Measurements from ENCODE around the gene ERAS.
A peak's percentile ranks its signal among the peaks of the same experiment; 100 is the strongest.
"Not testable (repeated sequence)": the region's sequence is repeated elsewhere in the genome, so short reads cannot be mapped to it uniquely, and the experiment has no call there.

Gene ERAS

GRCh38 chrX:48798318-48798717, 28.0 kb upstream of the ERAS start:
- DNase-seq (ENCODE audit: low spot score), result no peak

- no peak for DNase-seq (ENCODE audit: low spot score)
These were observed 25.6 kb upstream of the ERAS start for GRCh38 chrX:48800574-48801279.

GRCh38 chrX:48801280-48802088, 24.8 kb upstream of the ERAS start, which contains the start of gene HDAC6:
Gene HDAC6 (plus strand): TSS chrX:48802067. CDS start chrX:48802693, 626 bp downstream.
- DNase-seq (ENCODE audit: low spot score), result peak; percentile 95

- peak; percentile 81 for DNase-seq (ENCODE audit: low spot score)
These were observed 24.0 kb upstream of the ERAS start for GRCh38 chrX:48802089-48802904.

GRCh38 chrX:48802905-48803200, 23.5 kb upstream of the ERAS start:
- DNase-seq (ENCODE audit: low spot score), result no peak

- no peak for DNase-seq (ENCODE audit: low spot score)
These were observed 20.2 kb upstream of the ERAS start for GRCh38 chrX:48806081-48806480.

GRCh38 chrX:48813644-48814043, 12.7 kb upstream of the ERAS start:
- DNase-seq (ENCODE audit: low spot score), result no peak

- DNase-seq (ENCODE audit: low spot score), result no peak
These were observed 11.6 kb upstream of the ERAS start for GRCh38 chrX:48814722-48815121.

GRCh38 chrX:48815266-48815665, 11.0 kb upstream of the ERAS start:
- no peak for DNase-seq (ENCODE audit: low spot score)

GRCh38 chrX:48816014-48816810, 10.1 kb upstream of the ERAS start:
- DNase-seq (ENCODE audit: low spot score), result no peak

GRCh38 chrX:48818098-48818497, 8.2 kb upstream of the ERAS start:
- DNase-seq (ENCODE audit: low spot score), result no peak

GRCh38 chrX:48818866-48819265, 7.4 kb upstream of the ERAS start:
- DNase-seq (ENCODE audit: low spot score), result no peak

- not testable (repeated sequence) for DNase-seq (ENCODE audit: low spot score)
These were observed 6.9 kb upstream of the ERAS start for GRCh38 chrX:48819394-48819793.

GRCh38 chrX:48823053-48823452, 3.3 kb upstream of the ERAS start:
- DNase-seq (ENCODE audit: low spot score), result no peak

GRCh38 chrX:48824066-48824465, 2.2 kb upstream of the ERAS start:
- no peak for DNase-seq (ENCODE audit: low spot score)

GRCh38 chrX:48826876-48827653, 752 bp downstream of the ERAS start:
- no peak for DNase-seq (ENCODE audit: low spot score)

- no peak for DNase-seq (ENCODE audit: low spot score)
These were observed 1.3 kb downstream of the ERAS start for GRCh38 chrX:48827654-48827968.

GRCh38 chrX:48829016-48829735, 2.9 kb downstream of the ERAS start:
- DNase-seq (ENCODE audit: low spot score), result no peak

GRCh38 chrX:48831136-48831908, 5.0 kb downstream of the ERAS start:
- DNase-seq (ENCODE audit: low spot score), result no peak

GRCh38 chrX:48831909-48832291, 5.6 kb downstream of the ERAS start:
- no peak for DNase-seq (ENCODE audit: low spot score)
